CD14-positive monocyte (primary cell): ENCODE results near the gene FBXW10B. TPM values are rescaled to one million over a fixed set of nuclear protein-coding genes. Genes with fewer than 3 reads are reported as not detected.
A peak's percentile ranks its signal among the peaks of the same experiment; 100 is the strongest.
"Not testable (repeated sequence)": the region's sequence is repeated elsewhere in the genome, so short reads cannot be mapped to it uniquely, and the experiment has no call there.

Experiments
- DNase-seq, 3 donors: peaks; one replicate each; pipeline ENCODE4 v3.0.0-alpha.2; 2011 to 2022
- H2AFZ ChIP-seq: 2 replicates; pipeline ENCODE4 v1.6.0; 2012; ENCODE audit warnings: mild to moderate bottlenecking, low read depth, low read length, inconsistent platforms; ENCODE audit not compliant: insufficient read depth, poor library complexity, severe bottlenecking
- H3K27ac ChIP-seq, 2 donors: 1 replicate in 1 of 2; 2 replicates in 1 of 2; pipeline ENCODE4 v1.5.1; 2012 to 2013; ENCODE audit warnings: low read length in 2 of 2, control low read depth in 1 of 2, inconsistent platforms in 1 of 2, low read depth in 1 of 2, mild to moderate bottlenecking in 1 of 2
- H3K27me3 ChIP-seq, 2 donors: one replicate each; pipeline versions ENCODE4 v1.6.0 to v1.6.1; 2011 to 2013; ENCODE audit warnings: low read length in 2 of 2; ENCODE audit not compliant: control insufficient read depth in 2 of 2, insufficient read depth in 2 of 2
- H3K36me3 ChIP-seq, 2 donors: replicated peaks in 1 of 2; 1 replicate in 1 of 2; 2 replicates in 1 of 2; pipeline versions ENCODE4 v1.5.1 to v1.6.1; 2012 to 2013; ENCODE audit warnings: low read length in 2 of 2, control low read depth in 1 of 2, inconsistent platforms in 1 of 2, mild to moderate bottlenecking in 1 of 2; ENCODE audit not compliant: insufficient read depth in 2 of 2, control insufficient read depth in 1 of 2
- H3K4me1 ChIP-seq, 2 donors: 1 replicate in 1 of 2; 2 replicates in 1 of 2; pipeline versions ENCODE4 v1.5.1 to v1.6.1; 2012 to 2013; ENCODE audit warnings: low read length in 2 of 2, control low read depth in 1 of 2, inconsistent platforms in 1 of 2, mild to moderate bottlenecking in 1 of 2, moderate library complexity in 1 of 2; ENCODE audit not compliant: insufficient read depth in 2 of 2, control insufficient read depth in 1 of 2
- H3K4me2 ChIP-seq: replicated peaks from 2 replicates; pipeline ENCODE3; 2012; ENCODE audit warnings: low read length, moderate library complexity, mild to moderate bottlenecking; ENCODE audit not compliant: poor library complexity, severe bottlenecking; ENCODE audit errors: extremely low read depth
- H3K4me3 ChIP-seq, 3 experiments: fragments of 200-600 bp in 1 of 3; sonication (generic) in 1 of 3; replicated peaks in 1 of 3; 1 replicate in 2 of 3; 2 replicates in 1 of 3; pipeline ENCODE4 v1.5.1; 2011 to 2013; ENCODE audit warnings: low read length in 3 of 3, mild to moderate bottlenecking in 3 of 3, control low read depth in 2 of 3, low read depth in 2 of 3, inconsistent platforms in 1 of 3, moderate library complexity in 1 of 3
- H3K79me2 ChIP-seq: 2 replicates; pipeline ENCODE4 v1.6.0; 2012; ENCODE audit warnings: mild to moderate bottlenecking, control low read depth, inconsistent platforms, low read length, moderate library complexity; ENCODE audit not compliant: insufficient read depth
- H3K9ac ChIP-seq: 2 replicates; pipeline ENCODE4 v1.6.0; 2017; ENCODE audit warnings: low read length, mild to moderate bottlenecking; ENCODE audit not compliant: insufficient read depth, poor library complexity, severe bottlenecking
- H3K9me3 ChIP-seq, 2 donors: replicated peaks in 1 of 2; 1 replicate in 1 of 2; 2 replicates in 1 of 2; pipeline versions ENCODE4 v1.5.1 to v1.6.1; 2012 to 2013; ENCODE audit warnings: low read length in 2 of 2, control low read depth in 1 of 2; ENCODE audit not compliant: control insufficient read depth in 1 of 2, insufficient read depth in 1 of 2
- H4K20me1 ChIP-seq: 2 replicates; pipeline ENCODE4 v1.6.0; 2012; ENCODE audit warnings: mild to moderate bottlenecking, low read length, control low read depth, moderate library complexity; ENCODE audit not compliant: insufficient read depth
- H3K27ac Mint-ChIP-seq, 7 donors: one replicate each; pipeline ENCODE4 v1.8.0; 2020; ENCODE audit warnings: mild to moderate bottlenecking in 7 of 7, mixed read lengths in 7 of 7, moderate library complexity in 6 of 7, inconsistent platforms in 2 of 7
- H3K27me3 Mint-ChIP-seq, 3 donors: one replicate each; pipeline ENCODE4 v1.8.0; 2021 to 2022; ENCODE audit warnings: low read depth in 3 of 3, mild to moderate bottlenecking in 3 of 3, mixed read lengths in 3 of 3, moderate library complexity in 3 of 3, inconsistent platforms in 1 of 3
- H3K36me3 Mint-ChIP-seq, 2 donors: one replicate each; pipeline ENCODE4 v1.8.0; 2020; ENCODE audit warnings: mixed read lengths in 2 of 2, inconsistent platforms in 1 of 2, mild to moderate bottlenecking in 1 of 2
- H3K4me1 Mint-ChIP-seq: one replicate; pipeline ENCODE4 v1.8.0; 2020; ENCODE audit warnings: mild to moderate bottlenecking, mixed read lengths
- H3K4me3 Mint-ChIP-seq, 2 donors: one replicate each; pipeline ENCODE4 v1.8.0; 2020; ENCODE audit warnings: mild to moderate bottlenecking in 2 of 2, mixed read lengths in 2 of 2, moderate library complexity in 1 of 2
- H3K9me3 Mint-ChIP-seq, 7 donors: one replicate each; pipeline ENCODE4 v1.8.0; 2020 to 2022; ENCODE audit warnings: mixed read lengths in 7 of 7, mild to moderate bottlenecking in 6 of 7, moderate library complexity in 6 of 7, inconsistent platforms in 2 of 7
- WGBS: methylation state at CpG from one replicate; pipeline ENCODE4 v1.1.5; 2013; ENCODE audit warnings: missing lambda C conversion rate; ENCODE audit not compliant: insufficient coverage; 5-methylcytosine and 5-hydroxymethylcytosine counted together
- intact Hi-C, 2 donors: fragments of 100-400 bp; cut with micrococcal nuclease; formaldehyde crosslinking; loops; one replicate each; pipeline versions ENCODE4 v1.15.0 to v1.15.1; 2023
- polyA plus RNA-seq, 3 donors: library from polyadenylated mRNA; depleted of rRNA in 1 of 3; unstranded in 2 of 3; stranded (reverse) in 1 of 3; fragments of 300-500 nt in 2 of 3; fragments of >200 nt in 1 of 3; fragmentation: Illumina TruSeq in 2 of 3; gene quantifications; 1 replicate in 2 of 3; 2 replicates in 1 of 3; pipeline ENCODE4 v1.2.3, GENCODE V29; 2012 to 2021

The FBXW10B gene
- polyA plus RNA-seq, 3 donors, result 0.09 TPM; not detected in 2

- intact Hi-C loops, H3K4me1 ChIP-seq, H3K27ac ChIP-seq, H3K4me3 Mint-ChIP-seq, H3K9ac ChIP-seq, H3K36me3 Mint-ChIP-seq, DNase-seq, H3K27ac Mint-ChIP-seq, H3K79me2 ChIP-seq, H2AFZ ChIP-seq, H3K4me3 ChIP-seq, H3K9me3 Mint-ChIP-seq, H3K4me2 ChIP-seq, H4K20me1 ChIP-seq, H3K9me3 ChIP-seq, H3K36me3 ChIP-seq: not testable (repeated sequence)
- H3K27me3 Mint-ChIP-seq, result peaks cover 33 to 45% (median 40%) of the 10 kb centered on the region in 3 donors
- peaks cover 6 to 12% of the 10 kb centered on the region in 2 donors for H3K27me3 ChIP-seq
- H3K4me1 Mint-ChIP-seq, result peaks cover 39% of the 10 kb centered on the region
- no CpG with 5 or more reads among the region's 1 CpG for WGBS
These were observed 28.7 kb downstream of the FBXW10B start for GRCh38 chr17:15590844-15591243.

- H3K9ac ChIP-seq, H3K4me3 ChIP-seq, H3K79me2 ChIP-seq, H3K9me3 Mint-ChIP-seq, H3K4me2 ChIP-seq, H3K4me1 ChIP-seq, H3K27ac Mint-ChIP-seq, H3K36me3 Mint-ChIP-seq, H3K27ac ChIP-seq, DNase-seq, H3K36me3 ChIP-seq, H3K9me3 ChIP-seq, H4K20me1 ChIP-seq, intact Hi-C loops: not testable (repeated sequence)
- Histone ChIP-seq H3K27me3 (peaks cover 8 to 12% of the 10 kb centered on the region in 2 donors), H2AFZ (peak overlapping the region; percentile 29)
- Mint-ChIP-seq H3K4me1 (peaks cover 39% of the 10 kb centered on the region), H3K27me3 (peaks cover 33 to 47% (median 37%) of the 10 kb centered on the region in 3 donors), H3K4me3 (peak overlapping the region in 1 of 2 donors; percentile 59)
- WGBS, result 0% methylated on average over 5 of the region's 17 CpGs
These were observed 29.7 kb downstream of the FBXW10B start for GRCh38 chr17:15589544-15590536.

GRCh38 chr17:15588017-15588416 lies 31.5 kb downstream of the FBXW10B start:
- H3K9me3 ChIP-seq, H3K27ac ChIP-seq, H3K4me1 ChIP-seq, H3K9ac ChIP-seq, intact Hi-C loops, H3K36me3 ChIP-seq, H2AFZ ChIP-seq, H3K9me3 Mint-ChIP-seq, H3K79me2 ChIP-seq, H3K4me2 ChIP-seq, DNase-seq, H3K27ac Mint-ChIP-seq, H3K36me3 Mint-ChIP-seq, H3K4me3 ChIP-seq, H4K20me1 ChIP-seq: not testable (repeated sequence)
- peaks cover 8 to 12% of the 10 kb centered on the region in 2 donors for H3K27me3 ChIP-seq
- H3K27me3 Mint-ChIP-seq, result peaks cover 28 to 50% (median 42%) of the 10 kb centered on the region in 3 donors
- WGBS, result 90% methylated on average over 4 of the region's 8 CpGs
- peaks cover 30% of the 10 kb centered on the region for H3K4me1 Mint-ChIP-seq
- peak overlapping the region in 1 of 2 donors; percentile 26 for H3K4me3 Mint-ChIP-seq

GRCh38 chr17:15583313-15583712 lies 36.2 kb downstream of the FBXW10B start:
- H2AFZ ChIP-seq, H3K4me1 ChIP-seq, H3K36me3 Mint-ChIP-seq, H4K20me1 ChIP-seq, intact Hi-C loops, H3K4me3 Mint-ChIP-seq, H3K79me2 ChIP-seq, H3K4me1 Mint-ChIP-seq, H3K4me3 ChIP-seq, H3K9me3 Mint-ChIP-seq, DNase-seq, H3K4me2 ChIP-seq, H3K27ac ChIP-seq, H3K36me3 ChIP-seq, H3K27ac Mint-ChIP-seq, H3K9me3 ChIP-seq, H3K9ac ChIP-seq: not testable (repeated sequence)
- no CpG with 5 or more reads among the region's 5 CpGs for WGBS
- peaks cover 8 to 10% of the 10 kb centered on the region in 2 donors for H3K27me3 ChIP-seq
- H3K27me3 Mint-ChIP-seq, result peaks cover 15 to 26% (median 23%) of the 10 kb centered on the region in 3 donors
